ENCODE data around the gene TGFBI.

Gene TGFBI

DNA sequence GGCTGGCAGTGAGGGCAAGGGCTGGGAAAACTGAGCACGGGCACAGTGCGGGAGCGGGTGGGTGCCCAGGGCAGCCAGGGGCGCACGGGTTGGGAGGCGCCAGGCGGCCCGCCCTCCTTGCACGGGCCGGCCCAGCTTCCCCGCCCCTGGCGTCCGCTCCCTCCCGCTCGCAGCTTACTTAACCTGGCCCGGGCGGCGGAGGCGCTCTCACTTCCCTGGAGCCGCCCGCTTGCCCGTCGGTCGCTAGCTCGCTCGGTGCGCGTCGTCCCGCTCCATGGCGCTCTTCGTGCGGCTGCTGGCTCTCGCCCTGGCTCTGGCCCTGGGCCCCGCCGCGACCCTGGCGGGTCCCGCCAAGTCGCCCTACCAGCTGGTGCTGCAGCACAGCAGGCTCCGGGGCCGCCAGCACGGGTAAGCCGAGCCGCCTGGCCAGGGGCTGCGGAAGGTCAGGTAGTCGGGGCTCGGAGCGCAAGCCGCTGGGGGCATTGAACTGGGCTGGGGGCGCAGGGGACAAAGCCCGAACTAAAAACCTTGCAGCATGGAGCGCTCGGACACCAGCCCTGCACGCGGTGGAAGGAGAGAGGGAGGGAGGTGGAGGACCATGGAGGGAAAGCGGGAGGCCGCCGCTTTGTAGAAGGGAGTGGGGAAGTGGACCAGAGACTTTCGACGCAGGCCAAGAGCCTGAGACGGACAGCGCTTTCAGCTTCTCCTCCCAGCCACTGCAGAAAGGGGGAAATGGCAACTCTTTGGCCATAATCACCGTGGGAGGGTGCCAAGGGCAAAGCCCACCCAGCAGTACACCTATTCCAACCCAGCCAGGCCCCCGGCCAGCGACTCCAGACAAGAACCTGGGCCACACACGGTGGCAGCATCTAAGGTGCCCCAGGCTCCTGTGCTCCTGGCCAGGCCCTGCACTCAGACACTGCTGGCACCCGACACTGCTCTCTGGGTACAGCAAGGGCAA, at the start of gene TGFBI:
Gene TGFBI, plus strand, starts transcription at position 207 of the 961 bp plus-strand sequence. Its CDS starts 68 bp downstream, at position 275.
- TF ChIP-seq CTCF (IDR thresholded peaks at IDR 0.05; ENCODE audit: insufficient read depth, low read depth, low read length, missing control alignments), result no peak
- H3K4me3 ChIP-seq (ENCODE audit: low read length), result peak within 1 kb of the TSS; percentile 59
- DNase-seq (ENCODE audit: low read depth), result peak; percentile 80

GRCh38 chr5:135978993-135979392, 49.8 kb upstream of the TGFBI start:
- TF ChIP-seq CTCF (IDR thresholded peaks at IDR 0.05; ENCODE audit: insufficient read depth, low read depth, low read length, missing control alignments), result no peak

GRCh38 chr5:135979510-135979909, 49.3 kb upstream of the TGFBI start:
- no peak for DNase-seq (ENCODE audit: low read depth)
- TF ChIP-seq CTCF (IDR thresholded peaks at IDR 0.05; ENCODE audit: insufficient read depth, low read depth, low read length, missing control alignments), result no peak
- H3K4me3 ChIP-seq (ENCODE audit: low read length), result no peak overlapping the region

More at GRCh38 chr5:135978993-135979392, 49.8 kb upstream of the TGFBI start:
- no peak for DNase-seq (ENCODE audit: low read depth)
- no peak overlapping the region for H3K4me3 ChIP-seq (ENCODE audit: low read length)

DNA sequence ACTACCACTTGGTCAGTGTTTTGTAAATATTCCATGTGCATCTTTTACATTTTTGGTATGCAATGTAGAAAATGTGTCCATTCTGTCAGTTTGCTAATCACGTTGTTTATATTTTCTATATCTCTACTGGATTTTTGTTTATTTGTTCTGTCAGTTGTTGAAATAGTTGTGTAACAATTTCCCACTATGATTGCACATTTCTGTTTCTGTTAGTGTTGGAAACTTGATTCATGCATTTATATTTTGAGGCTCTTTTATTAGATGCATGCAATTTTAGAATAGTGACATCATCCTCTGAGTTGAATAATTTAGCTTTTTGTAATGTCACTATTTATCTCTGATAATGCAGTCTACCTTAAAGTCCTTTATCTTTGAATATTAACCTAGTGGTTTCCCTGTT, 48.2 kb upstream of the TGFBI start:
- H3K4me3 ChIP-seq (ENCODE audit: low read length), result no peak overlapping the region
- DNase-seq (ENCODE audit: low read depth), result no peak
- no peak for TF ChIP-seq CTCF (IDR thresholded peaks at IDR 0.05; ENCODE audit: insufficient read depth, low read depth, low read length, missing control alignments)

GRCh38 chr5:135985951-135986350, 42.8 kb upstream of the TGFBI start:
- H3K4me3 ChIP-seq (ENCODE audit: low read length), result no peak overlapping the region
- TF ChIP-seq CTCF (IDR thresholded peaks at IDR 0.05; ENCODE audit: insufficient read depth, low read depth, low read length, missing control alignments), result no peak
- no peak for DNase-seq (ENCODE audit: low read depth)

- H3K4me3 ChIP-seq (ENCODE audit: low read length), result no peak overlapping the region
- no peak for TF ChIP-seq CTCF (IDR thresholded peaks at IDR 0.05; ENCODE audit: insufficient read depth, low read depth, low read length, missing control alignments)
- DNase-seq (ENCODE audit: low read depth), result no peak
These were observed 42.4 kb upstream of the TGFBI start for GRCh38 chr5:135986401-135986800.
